ENCODE measurements around the gene ANKRD11.

ANKRD11 gene

DNA sequence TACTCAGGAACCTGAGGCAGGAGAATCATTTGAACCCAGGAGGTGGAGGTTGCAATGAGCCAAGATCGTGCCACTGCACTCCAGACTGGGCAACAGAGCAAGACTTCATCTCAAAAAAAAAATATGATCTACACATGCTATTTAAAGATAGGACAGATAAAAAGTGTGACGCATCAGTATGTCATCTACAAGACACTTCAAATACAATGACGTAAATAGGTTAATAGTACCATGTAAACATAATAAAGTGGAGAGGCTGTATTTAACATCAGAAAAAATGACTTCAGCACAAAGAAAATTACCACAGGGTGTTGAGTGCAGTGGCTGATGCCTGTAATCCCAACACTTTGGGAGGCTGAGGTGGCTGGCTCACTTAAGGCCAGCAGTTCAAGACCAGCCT, 252.6 kb downstream of the ANKRD11 start:
- Histone ChIP-seq H4K20me1 (ENCODE audit: control insufficient read depth, insufficient read depth, low read depth, low read length) (no peaks in the 10 kb centered on the region), H3K79me2 (ENCODE audit: control insufficient read depth, low read length) (peaks cover 10% of the 10 kb centered on the region), H3K9me2 (replicated peaks; ENCODE audit: control insufficient read depth, low read length) (no peaks in the 10 kb centered on the region), H3K9me3 (ENCODE audit: control insufficient read depth, insufficient read depth, low read length) (peaks cover 4% of the 10 kb centered on the region; the same call in 1 of the 2 replicates), H3K27me3 (ENCODE audit: control insufficient read depth, low read length) (no peaks in the 10 kb centered on the region), H3K36me3 (ENCODE audit: control insufficient read depth, low read length) (peaks cover 5% of the 10 kb centered on the region), H3K4me3 (ENCODE audit: low read length) (no peak overlapping the region), H3K4me2 (ENCODE audit: low read length) (no peak overlapping the region), H3K4me1 (ENCODE audit: control insufficient read depth, low read length) (peaks cover 16% of the 10 kb centered on the region), H3K27ac (ENCODE audit: low read depth, low read length) (no peak overlapping the region), H3F3A (ENCODE audit: control insufficient read depth, insufficient read depth) (peaks cover 8% of the 10 kb centered on the region)
- TF ChIP-seq, protein P1, sequence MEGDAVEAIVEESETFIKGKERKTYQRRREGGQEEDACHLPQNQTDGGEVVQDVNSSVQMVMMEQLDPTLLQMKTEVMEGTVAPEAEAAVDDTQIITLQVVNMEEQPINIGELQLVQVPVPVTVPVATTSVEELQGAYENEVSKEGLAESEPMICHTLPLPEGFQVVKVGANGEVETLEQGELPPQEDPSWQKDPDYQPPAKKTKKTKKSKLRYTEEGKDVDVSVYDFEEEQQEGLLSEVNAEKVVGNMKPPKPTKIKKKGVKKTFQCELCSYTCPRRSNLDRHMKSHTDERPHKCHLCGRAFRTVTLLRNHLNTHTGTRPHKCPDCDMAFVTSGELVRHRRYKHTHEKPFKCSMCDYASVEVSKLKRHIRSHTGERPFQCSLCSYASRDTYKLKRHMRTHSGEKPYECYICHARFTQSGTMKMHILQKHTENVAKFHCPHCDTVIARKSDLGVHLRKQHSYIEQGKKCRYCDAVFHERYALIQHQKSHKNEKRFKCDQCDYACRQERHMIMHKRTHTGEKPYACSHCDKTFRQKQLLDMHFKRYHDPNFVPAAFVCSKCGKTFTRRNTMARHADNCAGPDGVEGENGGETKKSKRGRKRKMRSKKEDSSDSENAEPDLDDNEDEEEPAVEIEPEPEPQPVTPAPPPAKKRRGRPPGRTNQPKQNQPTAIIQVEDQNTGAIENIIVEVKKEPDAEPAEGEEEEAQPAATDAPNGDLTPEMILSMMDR (IDR thresholded peaks at IDR 0.05; ENCODE audit: low read depth, low read length, poor library complexity, severe bottlenecking) = no peak
- TF ChIP-seq EZH2phosphoT487 (IDR thresholded peaks at IDR 0.05; ENCODE audit: borderline replicate concordance, low read length) = no peak

DNA sequence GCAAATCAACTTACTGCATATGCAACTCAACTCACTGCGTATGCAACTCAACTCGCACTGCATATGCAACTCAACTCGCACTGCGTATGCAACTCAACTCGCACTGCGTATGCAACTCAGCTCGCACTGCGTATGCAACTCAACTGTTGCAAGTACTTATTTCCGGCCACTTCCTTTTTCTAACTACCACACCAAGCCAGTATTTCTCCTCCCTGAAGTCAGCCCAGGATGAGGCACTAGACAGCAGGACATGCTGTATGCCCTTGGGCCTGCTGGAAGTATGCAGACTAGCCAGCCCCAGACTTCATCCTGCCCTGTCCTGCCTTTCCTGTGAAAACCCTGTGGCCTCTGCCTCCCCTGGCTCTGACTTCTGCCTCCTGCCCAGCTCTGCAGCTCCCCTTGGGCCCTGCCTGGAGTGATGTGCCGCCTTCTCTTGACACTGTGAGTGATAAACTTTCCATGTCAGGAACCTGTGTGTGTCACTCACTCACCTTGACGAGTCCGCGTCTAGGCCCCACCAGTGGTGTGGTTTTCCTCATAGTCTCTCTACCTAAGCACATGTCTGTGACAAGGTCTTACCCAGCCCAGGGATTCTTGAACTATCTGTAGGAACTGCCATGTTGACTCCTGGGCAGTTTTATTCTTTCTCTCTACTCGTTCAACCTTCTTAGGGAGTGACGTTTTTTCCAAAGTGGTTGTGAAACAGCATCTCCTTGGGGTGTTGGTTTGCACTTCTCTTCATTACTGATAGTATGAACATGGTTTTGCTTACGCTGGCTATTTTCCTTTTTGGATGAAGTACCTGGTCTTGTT, 256.5 kb downstream of the ANKRD11 start:
- H3K9me3 ChIP-seq (ENCODE audit: control insufficient read depth, insufficient read depth, low read length) = no peaks in the 10 kb centered on the region; the same call in 1 of the 2 replicates

DNA sequence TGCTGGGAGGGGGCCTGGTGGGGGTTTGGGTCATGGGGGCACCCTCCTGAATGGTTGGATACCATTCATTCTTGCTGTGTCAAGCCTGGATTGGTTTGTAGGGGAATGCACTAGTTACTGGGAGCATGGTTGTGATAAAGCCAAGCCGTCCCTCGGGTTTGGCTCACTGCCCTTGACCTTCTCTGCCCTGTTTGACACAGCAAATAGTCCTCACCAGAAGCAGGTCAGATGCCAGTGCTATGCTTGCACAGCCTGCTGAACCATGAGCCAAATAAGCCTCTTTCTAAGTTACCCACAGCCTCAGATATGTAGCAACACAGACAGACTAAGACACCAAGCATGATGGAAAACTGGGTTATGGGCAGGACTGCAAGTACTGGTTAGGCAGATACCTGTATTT, 258.3 kb downstream of the ANKRD11 start:
- no peaks in the 10 kb centered on the region for H3K9me2 ChIP-seq (replicated peaks; ENCODE audit: control insufficient read depth, low read length)
- H3K4me3 ChIP-seq (ENCODE audit: low read length) = no peak overlapping the region
- H4K20me1 ChIP-seq (ENCODE audit: control insufficient read depth, insufficient read depth, low read depth, low read length) = no peaks in the 10 kb centered on the region
- H3K36me3 ChIP-seq (ENCODE audit: control insufficient read depth, low read length) = peaks cover 24% of the 10 kb centered on the region
- no peaks in the 10 kb centered on the region for H3F3A ChIP-seq (ENCODE audit: control insufficient read depth, insufficient read depth)
- TF ChIP-seq, protein P1 (IDR thresholded peaks at IDR 0.05; ENCODE audit: low read depth, low read length, poor library complexity, severe bottlenecking) = no peak
- no peak for TF ChIP-seq EZH2phosphoT487 (IDR thresholded peaks at IDR 0.05; ENCODE audit: borderline replicate concordance, low read length)
- H3K27ac ChIP-seq (ENCODE audit: low read depth, low read length) = no peak overlapping the region
- H3K4me1 ChIP-seq (ENCODE audit: control insufficient read depth, low read length) = no peaks in the 10 kb centered on the region
- no peaks in the 10 kb centered on the region; the same call in 1 of the 2 replicates for H3K9me3 ChIP-seq (ENCODE audit: control insufficient read depth, insufficient read depth, low read length)
- H3K79me2 ChIP-seq (ENCODE audit: control insufficient read depth, low read length) = no peaks in the 10 kb centered on the region
- no peaks in the 10 kb centered on the region for H3K27me3 ChIP-seq (ENCODE audit: control insufficient read depth, low read length)
- no peak overlapping the region for H3K4me2 ChIP-seq (ENCODE audit: low read length)

More for the DNA sequence above, 256.5 kb downstream of the ANKRD11 start:
- Histone ChIP-seq H3K4me3 (ENCODE audit: low read length) (no peak overlapping the region), H4K20me1 (ENCODE audit: control insufficient read depth, insufficient read depth, low read depth, low read length) (no peaks in the 10 kb centered on the region), H3K4me1 (ENCODE audit: control insufficient read depth, low read length) (no peaks in the 10 kb centered on the region), H3K9me2 (replicated peaks; ENCODE audit: control insufficient read depth, low read length) (no peaks in the 10 kb centered on the region), H3K27ac (ENCODE audit: low read depth, low read length) (no peak overlapping the region), H3K36me3 (ENCODE audit: control insufficient read depth, low read length) (peaks cover 7% of the 10 kb centered on the region), H3K79me2 (ENCODE audit: control insufficient read depth, low read length) (no peaks in the 10 kb centered on the region), H3F3A (ENCODE audit: control insufficient read depth, insufficient read depth) (peaks cover 3% of the 10 kb centered on the region), H3K27me3 (ENCODE audit: control insufficient read depth, low read length) (no peaks in the 10 kb centered on the region), H3K4me2 (ENCODE audit: low read length) (no peak overlapping the region)
- TF ChIP-seq, protein P1 (IDR thresholded peaks at IDR 0.05; ENCODE audit: low read depth, low read length, poor library complexity, severe bottlenecking) = no peak
- no peak for TF ChIP-seq EZH2phosphoT487 (IDR thresholded peaks at IDR 0.05; ENCODE audit: borderline replicate concordance, low read length)

Data from DOHH2 (cell line).